Putamen (tissue), 1 donor: ENCODE data around the gene LRRC8A.
"Not testable (repeated sequence)": the region's sequence is repeated elsewhere in the genome, so short reads cannot be mapped to it uniquely, and the experiment has no call there.

Experiments used
- DNase-seq: peaks from one replicate; pipeline ENCODE4 v3.0.0-alpha.2; 2016; ENCODE audit warnings: low spot score

The LRRC8A gene

GRCh38 chr9:128921881-128922763 lies 40.2 kb downstream of the LRRC8A start:
- no peak for DNase-seq

GRCh38 chr9:128923493-128923883 lies 41.6 kb downstream of the LRRC8A start:
- DNase-seq: no peak

- DNase-seq: no peak
These were observed 45.9 kb downstream of the LRRC8A start for GRCh38 chr9:128927731-128928411.

- DNase-seq: no peak
These were observed 46.7 kb downstream of the LRRC8A start for GRCh38 chr9:128928624-128929023.

GRCh38 chr9:128929560-128929959 lies 47.6 kb downstream of the LRRC8A start:
- no peak for DNase-seq

GRCh38 chr9:128933731-128934130 lies 51.8 kb downstream of the LRRC8A start:
- DNase-seq: no peak

GRCh38 chr9:128936171-128936865 lies 54.4 kb downstream of the LRRC8A start:
- DNase-seq: no peak

GRCh38 chr9:128937310-128938165 lies 55.6 kb downstream of the LRRC8A start:
- no peak for DNase-seq

- DNase-seq: no peak
These were observed 58.5 kb downstream of the LRRC8A start for GRCh38 chr9:128940271-128940921.

- DNase-seq: no peak
These were observed 59.2 kb downstream of the LRRC8A start for GRCh38 chr9:128940946-128941755.

GRCh38 chr9:128943832-128944620 lies 62.1 kb downstream of the LRRC8A start:
- no peak for DNase-seq

- DNase-seq: not testable (repeated sequence)
These were observed 63.0 kb downstream of the LRRC8A start for GRCh38 chr9:128944966-128945365.

GRCh38 chr9:128945798-128946501 lies 64.0 kb downstream of the LRRC8A start:
- no peak for DNase-seq

GRCh38 chr9:128946571-128947276 lies 64.8 kb downstream of the LRRC8A start:
- DNase-seq: no peak

- no peak for DNase-seq
These were observed 65.3 kb downstream of the LRRC8A start for GRCh38 chr9:128947277-128947526.

GRCh38 chr9:128947527-128948301 lies 65.8 kb downstream of the LRRC8A start, which contains the start of the genes DOLK and NUP188:
DOLK (minus strand) TSS chr9:128947603; CDS start chr9:128947303, 300 bp downstream.
NUP188 (plus strand) TSS chr9:128947699; CDS start chr9:128947720, 21 bp downstream.
- peak; percentile 92 for DNase-seq

- DNase-seq: not testable (repeated sequence)
These were observed 79.5 kb downstream of the LRRC8A start for GRCh38 chr9:128961403-128961802.
